ENCODE results near the gene ADARB1. TPM values are rescaled to one million over a fixed set of nuclear protein-coding genes. Genes with fewer than 3 reads are reported as not detected.

The ADARB1 gene
- total RNA-seq, 1 experiment from 2014 or later = 15.8 TPM

- Mint-ChIP-seq H3K9me3 (no peaks in the 10 kb centered on the region), H3K27ac (no peak overlapping the region; a peak in 1 of 7 replicates)
- no peak overlapping the region for H4K8ac ChIP-seq (replicated peaks; ENCODE audit: insufficient read length, low read depth, low read length)
Measured at GRCh38 chr21:45087022-45087823, 12.8 kb downstream of the ADARB1 start.

More at GRCh38 chr21:45087022-45087823, 12.8 kb downstream of the ADARB1 start:
- H3K14ac ChIP-seq (ENCODE audit: insufficient read depth, low read length) = no peak overlapping the region
- no peak overlapping the region for H3K56ac ChIP-seq (ENCODE audit: insufficient read length, low read depth, low read length)
- H3K4me1 Mint-ChIP-seq = peaks cover 4% of the 10 kb centered on the region in 2 experiments; a peak in 3 of 4 replicates
- no peak overlapping the region for H4K5ac ChIP-seq (ENCODE audit: insufficient read length, low read depth, low read length)
- H3K36me3 Mint-ChIP-seq (ENCODE audit: insufficient read depth in 1 of 3, low read depth in 3 of 3) = no peaks in the 10 kb centered on the region
- H3K4ac ChIP-seq (ENCODE audit: low read depth, low read length) = no peak overlapping the region
- no peak overlapping the region for H3K4me3 Mint-ChIP-seq
- H3K79me2 ChIP-seq (ENCODE audit: insufficient read depth, low read length) = no peaks in the 10 kb centered on the region
- no peak overlapping the region for H3K9ac ChIP-seq (ENCODE audit: extremely low read depth, insufficient read length, low read length)
- H3K18ac ChIP-seq (ENCODE audit: insufficient read length, low read depth, low read length) = no peak overlapping the region
- no peaks in the 10 kb centered on the region for H3K4me1 ChIP-seq (ENCODE audit: insufficient read depth, low read length)
- H3K27me3 ChIP-seq (ENCODE audit: insufficient read depth, low read length) = no peaks in the 10 kb centered on the region
- no CpG with 5 or more reads among the region's 10 CpGs for WGBS (ENCODE audit: extremely low coverage, insufficient read length, low lambda C conversion rate)
- no peak overlapping the region for H3K4me2 ChIP-seq (ENCODE audit: insufficient read depth, insufficient read length, low read length)
- no peaks in the 10 kb centered on the region for H3K9me3 ChIP-seq (ENCODE audit: control insufficient read depth, low read depth, low read length)
- no peaks in the 10 kb centered on the region for H4K20me1 ChIP-seq (ENCODE audit: control insufficient read depth, insufficient read depth, insufficient read length)
- H3K27ac ChIP-seq (ENCODE audit: insufficient read length, low read depth, low read length) = no peak overlapping the region
- no peak overlapping the region for H2BK5ac ChIP-seq (ENCODE audit: insufficient read length, low read length)
- DNase-seq = no peak
- TF ChIP-seq CTCF (conservative IDR thresholded peaks at IDR 0.05) = no peak
- H3K79me1 ChIP-seq (ENCODE audit: insufficient read depth, low read depth, low read length, poor library complexity, severe bottlenecking) = no peaks in the 10 kb centered on the region
- H2AFZ ChIP-seq (ENCODE audit: low read length) = no peak overlapping the region
- no peak overlapping the region for H2BK20ac ChIP-seq (ENCODE audit: low read depth, low read length, poor library complexity, severe bottlenecking)
- no peak overlapping the region for H2AK5ac ChIP-seq (ENCODE audit: insufficient read length, low read length)
- H3K27me3 Mint-ChIP-seq (ENCODE audit: low read depth) = no peaks in the 10 kb centered on the region
- no peak overlapping the region for H2BK120ac ChIP-seq (ENCODE audit: low read depth, low read length, poor library complexity, severe bottlenecking)
- H3K23ac ChIP-seq (ENCODE audit: insufficient read length, low read depth, low read length) = no peak overlapping the region
- no peaks in the 10 kb centered on the region for H3K23me2 ChIP-seq (ENCODE audit: insufficient read length, low read depth, low read length, poor library complexity, severe bottlenecking)
- no peak overlapping the region for H4K91ac ChIP-seq (ENCODE audit: insufficient read length, low read depth, low read length)
- no peak overlapping the region for H2BK12ac ChIP-seq (ENCODE audit: insufficient read length, low read depth, low read length)
- no peak overlapping the region for H3T11ph ChIP-seq (ENCODE audit: low read length)
- no peak overlapping the region for H2BK15ac ChIP-seq (ENCODE audit: low read depth, low read length)
